Left colon (tissue), 2 donors: ENCODE measurements around the gene GNB5. TPM values are rescaled to one million over a fixed set of nuclear protein-coding genes. Genes with fewer than 3 reads are reported as not detected.

Experiments used
- ATAC-seq: fragments of 200-7000 bp; cut with Tn5 transposase; one replicate; pipeline ENCODE4 v1.9.1; 2020; ENCODE audit warnings: mild to moderate bottlenecking, moderate library complexity
- DNase-seq, 2 donors: peaks; one replicate each; pipeline ENCODE4 v3.0.0-alpha.2; 2020
- intact Hi-C, 2 donors: fragments of 100-400 bp; cut with DNase I in 1 of 2; cut with micrococcal nuclease in 1 of 2; formaldehyde crosslinking; loops; one replicate each; pipeline versions ENCODE4 v1.11.2 to v1.14.0; 2022; cut with DNase I, micrococcal nuclease
- total RNA-seq, 2 donors: library from RNA; stranded (reverse); fragmentation: NEBNext Ultra II Directional; extraction: Animal tissue kit (Norgen Biotek cat#: 25700); gene quantifications; one replicate each; pipeline ENCODE4 v1.2.1, GENCODE V29; 2021
- donor health status: DM: no; HTN: no; CAD: no.
- donor health status: DM: yes; HTN: yes; CAD: no.

GNB5 gene
- total RNA-seq, 2 donors from 2014 or later: 5.4 to 9.2 TPM

GRCh38 chr15:52128568-52128967 is 62.6 kb downstream of the GNB5 start:
- DNase-seq (no peak), ATAC-seq (no peak)
- intact Hi-C loops: no loop called here

- ATAC-seq (peak; percentile 93), DNase-seq (no peak)
- intact Hi-C loops: no loop called here
Observed at GRCh38 chr15:52124270-52124880, 66.8 kb downstream of the GNB5 start.

GRCh38 chr15:52121896-52122295 is 69.3 kb downstream of the GNB5 start:
- DNase-seq: no peak

DNA sequence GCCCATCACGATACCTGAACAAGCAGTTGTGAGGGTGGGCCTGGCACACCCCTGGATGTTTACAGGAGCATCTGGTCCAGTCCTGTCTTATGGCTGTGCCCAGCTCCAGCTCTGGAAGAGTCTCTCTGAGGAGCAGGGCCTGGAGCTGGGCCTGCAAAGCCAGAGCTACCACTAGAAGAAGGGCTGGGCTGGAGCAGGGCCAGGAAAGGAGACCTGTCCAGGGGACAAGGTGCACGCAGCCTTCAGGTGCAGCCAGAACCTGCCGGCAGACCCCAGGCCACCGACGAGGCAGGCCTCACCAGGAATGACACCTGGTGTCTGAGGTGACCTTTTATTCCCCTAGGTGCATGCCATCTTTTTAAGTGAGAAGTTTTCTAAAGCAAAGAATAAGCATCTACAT is 70.2 kb downstream of the GNB5 start:
- ATAC-seq (no peak), DNase-seq (no peak)
- intact Hi-C loops: no loop called here

More at GRCh38 chr15:52121896-52122295, 69.3 kb downstream of the GNB5 start:
- intact Hi-C loops: no loop called here
- no peak for ATAC-seq

DNA sequence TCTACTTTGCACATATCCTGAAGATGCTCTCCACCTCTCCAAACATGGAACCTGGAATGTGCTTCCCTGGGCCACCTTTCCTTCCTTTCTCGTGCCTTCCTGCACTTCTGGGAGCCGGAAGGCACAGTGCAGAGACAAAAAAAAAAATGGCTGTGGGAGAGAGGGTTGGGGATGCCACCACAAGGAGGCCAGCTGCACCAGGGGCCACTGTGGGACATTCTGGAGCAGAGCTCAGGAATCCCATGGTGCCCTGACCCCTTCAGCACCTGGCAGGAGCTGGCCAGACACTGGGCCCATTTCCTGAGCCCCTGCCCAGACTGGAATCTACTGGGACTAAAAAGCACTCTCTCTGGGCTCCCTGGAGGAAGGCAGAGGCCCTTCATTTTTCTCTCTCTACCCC is 70.7 kb downstream of the GNB5 start:
- intact Hi-C loops: no loop called here
- ATAC-seq (no peak), DNase-seq (no peak)

GRCh38 chr15:52118969-52119749 is 72.0 kb downstream of the GNB5 start:
- DNase-seq: no peak
- intact Hi-C loops: no loop called here
- ATAC-seq: no peak

- ATAC-seq: no peak
- no peak for DNase-seq
- intact Hi-C loops: no loop called here
Observed at GRCh38 chr15:52117549-52117948, 73.6 kb downstream of the GNB5 start.

DNA sequence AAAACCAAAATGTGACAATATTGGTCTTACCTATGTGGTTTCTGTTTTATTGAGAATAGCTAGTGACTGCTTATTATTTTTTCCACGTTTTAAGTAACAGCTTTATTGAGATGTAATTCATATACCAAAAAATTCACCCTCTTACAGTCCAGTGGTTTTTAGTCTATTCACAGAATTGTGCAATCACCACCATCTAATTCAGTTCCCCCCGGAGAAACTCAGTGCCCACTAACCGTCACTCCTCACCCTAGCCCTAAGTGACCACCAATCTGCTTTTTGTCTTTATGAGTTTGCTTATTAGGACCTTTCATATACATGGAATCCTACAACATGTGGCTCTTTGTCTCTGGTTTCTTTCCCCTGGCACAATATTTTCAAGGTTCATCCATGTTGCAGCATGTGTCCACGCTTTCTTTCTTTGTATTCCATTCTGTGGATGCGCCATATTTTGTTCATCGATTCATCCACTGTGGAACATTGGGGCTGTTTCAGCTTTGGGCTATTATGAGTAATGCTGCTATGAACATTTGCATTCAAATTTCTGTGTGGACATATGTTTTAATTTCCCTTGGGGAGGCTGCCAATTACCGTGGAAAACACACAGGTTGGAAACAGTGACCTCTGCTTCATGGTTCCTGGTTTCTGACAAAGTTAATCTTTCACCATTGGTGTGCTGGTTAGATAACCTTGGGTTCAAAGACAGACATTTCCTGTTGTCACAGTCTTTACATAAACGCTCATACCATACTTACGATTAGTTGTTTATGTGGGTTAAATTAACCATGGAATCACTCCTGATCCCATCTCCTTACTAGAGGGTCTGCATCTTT is 75.4 kb downstream of the GNB5 start:
- intact Hi-C loops: no loop called here
- DNase-seq (no peak), ATAC-seq (peak; percentile 85)

DNA sequence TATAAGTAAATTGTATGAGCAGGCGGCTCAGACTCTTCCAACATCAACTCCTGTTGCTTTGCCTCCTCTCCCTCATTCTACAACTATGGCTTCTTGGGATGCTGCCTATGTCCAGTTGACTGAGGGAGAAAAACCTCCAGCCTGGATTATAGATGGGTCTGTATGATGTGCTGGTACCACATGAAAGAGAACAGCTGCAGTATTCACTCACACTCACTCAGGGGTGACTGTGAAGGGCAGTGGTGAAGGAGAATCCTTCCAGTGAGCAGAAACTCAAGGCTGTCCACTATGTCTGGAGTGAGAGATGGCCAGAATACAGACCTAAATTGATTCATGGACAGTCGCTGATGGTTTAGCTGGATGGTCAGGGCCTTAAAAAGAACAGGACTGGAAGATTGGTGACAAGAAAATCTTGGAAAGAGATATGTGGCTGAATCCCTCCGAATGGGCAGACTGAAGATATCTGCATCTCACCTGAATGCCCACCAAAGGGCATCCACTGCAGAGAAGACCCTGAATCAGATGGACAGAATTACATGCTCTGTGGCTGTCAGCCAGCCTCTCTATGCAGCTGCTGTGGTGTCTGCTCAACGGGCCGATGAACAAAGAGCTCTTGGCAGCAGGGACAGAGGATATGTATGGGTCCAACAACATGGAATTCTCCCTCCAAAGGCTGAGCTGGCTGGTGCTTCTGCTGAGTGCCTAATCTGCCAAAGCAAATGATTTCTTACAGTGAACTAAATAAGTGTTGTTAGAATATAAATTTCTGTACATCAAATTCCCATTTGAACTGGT is 76.7 kb downstream of the GNB5 start:
- no peak for ATAC-seq
- DNase-seq: no peak

GRCh38 chr15:52113708-52114107 is 77.5 kb downstream of the GNB5 start:
- intact Hi-C loops: no loop called here
- ATAC-seq (no peak), DNase-seq (no peak)

More for the DNA sequence above, 76.7 kb downstream of the GNB5 start:
- intact Hi-C loops: no loop called here

DNA sequence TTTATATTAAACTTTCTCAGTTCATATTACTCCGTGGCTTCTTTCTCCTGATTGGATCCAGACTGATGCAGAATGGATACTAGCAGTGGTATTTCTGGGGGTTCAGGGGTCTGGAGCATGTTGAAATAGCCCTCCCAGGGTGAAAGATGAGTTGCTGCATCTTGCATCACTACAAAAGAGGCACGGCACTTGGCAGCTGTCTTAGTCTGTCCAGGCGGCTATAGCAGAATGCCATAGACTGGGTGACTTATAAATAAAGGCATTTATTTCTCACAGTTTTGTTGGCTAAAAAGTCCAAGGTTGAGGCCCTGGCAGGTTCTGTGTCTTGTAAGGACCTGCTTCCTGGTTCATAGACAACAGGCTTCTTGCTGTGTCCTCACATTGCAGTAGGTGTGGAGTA is 78.0 kb downstream of the GNB5 start:
- intact Hi-C loops: no loop called here
- ATAC-seq (no peak), DNase-seq (no peak)

DNA sequence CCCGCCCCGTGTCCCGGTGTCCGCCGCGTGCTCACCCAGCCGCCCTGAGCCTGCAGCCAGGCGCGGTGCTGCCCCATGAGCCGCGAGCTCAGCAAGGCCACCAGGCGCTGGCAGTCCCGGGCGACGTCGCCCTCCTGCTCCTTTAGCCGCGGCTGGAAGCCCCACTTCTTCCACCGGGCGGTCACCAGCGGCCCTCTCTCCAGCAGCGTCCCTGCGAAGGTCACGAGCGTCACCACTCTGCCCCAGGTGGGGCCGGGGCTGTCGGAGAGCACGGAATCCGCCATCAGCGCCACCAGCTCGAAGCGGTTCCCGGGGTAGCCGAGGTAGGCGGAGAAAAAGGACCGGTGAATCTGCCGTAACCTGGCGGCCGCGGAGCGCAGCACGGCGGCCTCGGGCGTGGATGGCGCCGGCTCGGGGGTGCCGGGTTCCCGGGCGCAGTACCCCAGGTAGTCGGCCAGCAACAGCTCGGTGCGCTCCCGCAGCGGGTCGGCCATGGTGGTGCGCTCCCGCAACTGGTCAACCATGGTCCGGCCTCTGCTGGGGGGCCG is 78.9 kb downstream of the GNB5 start:
- peak in 1 of 2 donors; percentile 57 for DNase-seq
- intact Hi-C loops: no loop called here
- ATAC-seq: peak; percentile 72

DNA sequence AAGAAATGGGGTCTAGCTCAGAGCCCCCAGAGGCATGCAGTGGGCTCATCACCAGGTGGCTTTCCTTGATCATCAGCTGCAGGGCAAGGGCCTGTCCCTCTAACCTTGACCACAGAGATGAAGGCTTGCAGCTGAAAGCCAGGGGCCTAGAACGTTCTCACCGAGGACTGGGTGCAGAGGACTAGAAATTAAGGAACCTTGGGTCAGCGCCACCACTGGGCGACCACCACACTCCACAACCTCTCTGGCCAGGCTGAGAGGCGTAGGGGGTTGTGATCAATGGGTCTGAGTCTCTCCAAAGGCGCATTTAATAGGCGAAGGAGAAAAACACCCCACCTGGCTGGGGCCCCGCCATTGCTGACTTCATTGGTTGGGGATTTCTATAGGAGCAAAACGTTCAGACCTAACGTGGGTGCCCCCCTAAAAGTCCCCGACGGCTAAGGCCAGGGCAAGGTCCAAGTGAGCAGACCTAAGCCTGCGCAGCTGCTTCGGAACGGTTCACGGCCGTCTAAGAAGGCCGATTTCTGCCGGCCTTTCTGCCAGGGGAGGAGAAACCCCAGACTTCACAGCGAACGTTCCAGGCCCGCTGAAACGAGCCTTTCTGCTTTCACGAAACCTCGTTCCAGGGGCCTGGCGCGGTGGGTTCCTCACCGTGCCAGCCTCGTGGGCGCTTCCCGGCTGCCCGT is 79.5 kb downstream of the GNB5 start:
- intact Hi-C loops: no loop called here

GRCh38 chr15:52109559-52110451 is 81.4 kb downstream of the GNB5 start:
- intact Hi-C loops: no loop called here
- no peak for ATAC-seq

More for the DNA sequence above, 79.5 kb downstream of the GNB5 start:
- no peak for ATAC-seq
- DNase-seq: no peak

GRCh38 chr15:52107238-52107637 is 84.0 kb downstream of the GNB5 start:
- ATAC-seq: no peak
- no peak for DNase-seq
- intact Hi-C loops: no loop called here

More at GRCh38 chr15:52109559-52110451, 81.4 kb downstream of the GNB5 start:
- DNase-seq: no peak

- DNase-seq (no peak), ATAC-seq (no peak)
- intact Hi-C loops: no loop called here
Observed at GRCh38 chr15:52106641-52107040, 84.6 kb downstream of the GNB5 start.

DNA sequence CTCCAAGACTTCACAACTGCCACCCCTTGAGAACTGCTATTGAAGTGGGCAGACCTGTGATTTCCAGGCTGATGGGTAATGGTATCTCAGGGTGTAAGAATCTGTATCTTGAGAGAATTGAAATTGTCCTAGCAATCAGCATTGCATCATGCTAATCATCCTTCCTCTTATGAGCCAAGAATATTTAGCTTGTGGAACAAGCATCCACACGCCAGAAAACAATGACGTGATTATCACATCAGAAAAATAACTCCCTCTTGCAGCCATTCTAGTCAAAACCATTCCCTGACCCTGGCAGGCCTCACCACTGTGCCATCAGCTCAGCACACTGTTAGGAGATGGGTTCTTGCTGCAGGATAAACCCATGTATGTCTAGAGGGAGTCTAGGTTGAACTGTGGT is 85.3 kb downstream of the GNB5 start:
- no peak for ATAC-seq
- intact Hi-C loops: no loop called here
- DNase-seq: no peak
